Muscle of leg (tissue), 16 donors: ENCODE data around the gene PRKAR1A. TPM values are rescaled to one million over a fixed set of nuclear protein-coding genes. Genes with fewer than 3 reads are reported as not detected.
A peak's percentile ranks its signal among the peaks of the same experiment; 100 is the strongest.

ENCODE experiments used
- DNase-seq: peaks from one replicate; pipeline ENCODE4 v3.0.0; 2013
- H3K27ac ChIP-seq: one replicate; pipeline ENCODE4 v1.5.1; 2013; ENCODE audit warnings: mild to moderate bottlenecking, low read length, control low read depth
- H3K27me3 ChIP-seq: one replicate; pipeline ENCODE4 v1.6.1; 2013; ENCODE audit warnings: low read length; ENCODE audit not compliant: control insufficient read depth, insufficient read depth
- H3K36me3 ChIP-seq: one replicate; pipeline ENCODE4 v1.6.1; 2013; ENCODE audit warnings: low read length; ENCODE audit not compliant: control insufficient read depth, insufficient read depth
- H3K4me1 ChIP-seq: one replicate; pipeline ENCODE4 v1.6.1; 2013; ENCODE audit warnings: low read length; ENCODE audit not compliant: control insufficient read depth, insufficient read depth
- H3K4me3 ChIP-seq: one replicate; pipeline ENCODE4 v1.5.1; 2013; ENCODE audit warnings: low read length, control low read depth
- H3K9me3 ChIP-seq: replicated peaks from 2 replicates; pipeline ENCODE4 v1.6.1; 2013; ENCODE audit warnings: low read depth, low read length; ENCODE audit not compliant: control insufficient read depth
- WGBS: methylation state at CpG from one replicate; pipeline ENCODE4 v1.1.5; 2013; ENCODE audit warnings: missing lambda C conversion rate; ENCODE audit not compliant: insufficient coverage; 5-methylcytosine and 5-hydroxymethylcytosine counted together
- long read RNA-seq, 11 donors: transcript quantifications; one replicate each; lab custom pipeline, GENCODE V29; 2026
- polyA plus RNA-seq, 8 donors: library from polyadenylated mRNA; unstranded; fragments of 120-200 nt; gene quantifications; one replicate each; pipeline versions ENCODE4 v1.2.1 to v1.2.3, GENCODE V29; 2013; ENCODE audit warnings: inconsistent platforms in 1 of 8, low replicate concordance in 1 of 8; ENCODE audit not compliant: insufficient read length in 8 of 8, insufficient read depth in 1 of 8
- total RNA-seq: library from RNA; stranded (reverse); fragments of 120-200 nt; gene quantifications from one replicate; pipeline ENCODE4 v1.2.4, GENCODE V29; 2013

PRKAR1A gene
- total RNA-seq (267 TPM), polyA plus RNA-seq (100 to 1,000 TPM; 294 to 350 (median 326) TPM)
- long read RNA-seq, donor 1, full-length matches to known transcripts = 60 of 94 reads
- long read RNA-seq, donor 1, partial matches to known transcripts = 34 of 94 reads
- long read RNA-seq, donor 1, other reads (novel, unspliced or antisense) = 0 of 94 reads
- long read RNA-seq, donor 2, full-length matches to known transcripts = 8 of 22 reads
- long read RNA-seq, donor 2, partial matches to known transcripts = 14 of 22 reads
- long read RNA-seq, donor 2, other reads (novel, unspliced or antisense) = 0 of 22 reads
- long read RNA-seq, donor 3, full-length matches to known transcripts = 129 of 205 reads
- long read RNA-seq, donor 3, partial matches to known transcripts = 76 of 205 reads
- long read RNA-seq, donor 3, other reads (novel, unspliced or antisense) = 0 of 205 reads
- long read RNA-seq, donor 4, full-length matches to known transcripts = 60 of 73 reads
- long read RNA-seq, donor 4, partial matches to known transcripts = 13 of 73 reads
- long read RNA-seq, donor 4, other reads (novel, unspliced or antisense) = 0 of 73 reads
- long read RNA-seq, donor 5, full-length matches to known transcripts = 201 of 422 reads
- long read RNA-seq, donor 5, partial matches to known transcripts = 221 of 422 reads
- long read RNA-seq, donor 5, other reads (novel, unspliced or antisense) = 0 of 422 reads
- long read RNA-seq, donor 6, full-length matches to known transcripts = 112 of 181 reads
- long read RNA-seq, donor 6, partial matches to known transcripts = 69 of 181 reads
- long read RNA-seq, donor 6, other reads (novel, unspliced or antisense) = 0 of 181 reads
- long read RNA-seq, donor 7, full-length matches to known transcripts = 92 of 392 reads
- long read RNA-seq, donor 7, partial matches to known transcripts = 295 of 392 reads
- long read RNA-seq, donor 7, other reads (novel, unspliced or antisense) = 5 of 392 reads
- long read RNA-seq, donor 8, full-length matches to known transcripts = 70 of 225 reads
- long read RNA-seq, donor 8, partial matches to known transcripts = 150 of 225 reads
- long read RNA-seq, donor 8, other reads (novel, unspliced or antisense) = 5 of 225 reads
- long read RNA-seq, donor 9, full-length matches to known transcripts = 73 of 152 reads
- long read RNA-seq, donor 9, partial matches to known transcripts = 79 of 152 reads
- long read RNA-seq, donor 9, other reads (novel, unspliced or antisense) = 0 of 152 reads
- long read RNA-seq, donor 10, full-length matches to known transcripts = 165 of 275 reads
- long read RNA-seq, donor 10, partial matches to known transcripts = 105 of 275 reads
- long read RNA-seq, donor 10, other reads (novel, unspliced or antisense) = 5 of 275 reads
- long read RNA-seq, donor 11, full-length matches to known transcripts = 66 of 204 reads
- long read RNA-seq, donor 11, partial matches to known transcripts = 138 of 204 reads
- long read RNA-seq, donor 11, other reads (novel, unspliced or antisense) = 0 of 204 reads

DNA sequence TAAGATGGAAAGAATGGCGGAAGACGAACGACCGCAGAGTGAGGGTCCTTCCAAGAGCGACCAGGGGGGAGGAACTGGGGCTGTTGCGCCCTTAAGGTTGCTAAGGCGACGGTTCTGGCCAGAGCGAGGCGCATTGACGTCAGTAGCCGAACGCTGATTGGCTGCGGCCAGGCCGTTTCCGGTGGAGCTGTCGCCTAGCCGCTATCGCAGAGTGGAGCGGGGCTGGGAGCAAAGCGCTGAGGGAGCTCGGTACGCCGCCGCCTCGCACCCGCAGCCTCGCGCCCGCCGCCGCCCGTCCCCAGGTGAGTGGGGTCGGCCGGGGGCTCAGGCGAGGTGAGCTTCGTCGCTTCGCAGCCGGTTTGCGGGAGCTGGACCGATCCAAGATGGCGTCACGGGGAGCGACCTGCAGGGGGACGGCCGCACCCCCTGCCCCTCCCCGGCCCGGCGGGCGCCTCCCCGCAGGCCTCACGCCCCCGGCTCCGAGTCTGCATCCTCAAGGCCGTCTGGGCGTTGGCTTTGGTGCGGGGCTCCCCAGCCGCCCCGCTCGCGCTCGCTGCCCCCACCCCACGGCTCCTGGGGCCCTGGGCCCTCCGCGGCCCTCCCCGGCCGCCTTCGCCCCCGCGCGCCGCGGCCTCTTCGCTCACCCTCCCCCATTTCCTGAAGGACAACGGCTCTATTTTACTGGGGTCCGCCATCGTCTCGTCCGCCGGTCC, at the start of gene PRKAR1A:
PRKAR1A (plus strand) TSS at position 184 of the 713 bp plus-strand sequence. CDS start 2,970 bp downstream, outside the sequence.
- Histone ChIP-seq H3K27me3 (no peaks in the 10 kb centered on the region), H3K27ac (peak within 1 kb of the TSS; percentile 100), H3K4me1 (peaks cover 31% of the 10 kb centered on the region), H3K36me3 (peaks cover 6% of the 10 kb centered on the region), H3K4me3 (peak within 1 kb of the TSS; percentile 94), H3K9me3 (no peaks in the 10 kb centered on the region)
- DNase-seq = peak; percentile 99
- WGBS = 0% methylated on average over 81 of the region's 81 CpGs

- DNase-seq = peak; percentile 66
- Histone ChIP-seq H3K36me3 (no peaks in the 10 kb centered on the region), H3K4me3 (no peak overlapping the region), H3K9me3 (no peaks in the 10 kb centered on the region), H3K4me1 (peaks cover 28% of the 10 kb centered on the region), H3K27ac (peak overlapping the region; percentile 60), H3K27me3 (no peaks in the 10 kb centered on the region)
- 36% methylated on average over 2 of the region's 6 CpGs for WGBS
These were observed 48.8 kb upstream of the PRKAR1A start for GRCh38 chr17:68463211-68464019.

- no peak overlapping the region for H3K4me3 ChIP-seq
- no peaks in the 10 kb centered on the region for H3K27me3 ChIP-seq
- H3K27ac ChIP-seq = peak overlapping the region; percentile 88
- H3K4me1 ChIP-seq = peaks cover 17% of the 10 kb centered on the region
- peak; percentile 46 for DNase-seq
- peaks cover 6% of the 10 kb centered on the region for H3K9me3 ChIP-seq
- H3K36me3 ChIP-seq = no peaks in the 10 kb centered on the region
- 100% methylated on average over 1 of the region's 5 CpGs for WGBS
These were observed 43.9 kb upstream of the PRKAR1A start for GRCh38 chr17:68468334-68468733.

DNA sequence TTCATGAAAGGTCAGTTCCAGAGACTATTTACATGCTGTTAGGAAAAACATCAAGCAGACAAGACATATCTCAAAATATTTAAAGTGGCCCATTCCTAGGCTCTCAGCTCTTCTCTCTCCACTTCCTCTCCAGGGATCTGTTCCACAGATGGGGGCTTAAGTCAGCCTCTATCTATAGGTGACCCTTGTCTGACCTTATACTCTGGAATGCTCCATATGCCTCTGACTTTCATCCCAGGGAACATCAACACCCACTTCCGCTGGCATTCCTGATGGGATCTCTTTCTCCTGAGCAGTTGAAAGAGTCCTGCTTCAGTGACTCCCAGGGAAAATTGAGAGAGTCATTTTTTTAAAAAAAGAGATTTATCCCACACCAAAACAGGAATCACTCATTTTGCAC, 43.4 kb upstream of the PRKAR1A start:
- H3K36me3 ChIP-seq = no peaks in the 10 kb centered on the region
- H3K27ac ChIP-seq = peak overlapping the region; percentile 88
- peaks cover 17% of the 10 kb centered on the region for H3K4me1 ChIP-seq
- no CpG with 5 or more reads among the region's 1 CpG for WGBS
- no peaks in the 10 kb centered on the region for H3K27me3 ChIP-seq
- no peak overlapping the region for H3K4me3 ChIP-seq
- DNase-seq = peak; percentile 79
- H3K9me3 ChIP-seq = peaks cover 6% of the 10 kb centered on the region

DNA sequence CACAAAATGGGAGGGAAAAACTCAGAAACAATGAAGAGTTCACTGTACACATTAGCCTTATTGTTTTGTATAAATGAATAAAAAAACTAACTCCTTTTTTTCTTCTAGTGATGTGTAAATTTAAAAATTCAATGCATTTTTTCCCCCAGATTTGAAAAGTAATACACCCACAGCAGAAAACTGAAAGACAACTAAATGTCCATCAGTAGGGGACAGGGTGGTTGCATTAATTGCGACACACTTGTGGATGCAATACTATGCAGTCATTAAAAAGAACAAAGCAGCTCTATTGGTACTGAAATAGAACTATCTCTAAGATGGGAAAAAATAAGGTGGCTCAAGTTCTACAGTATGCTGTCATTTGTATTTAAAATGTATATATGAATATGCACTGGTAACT, 41.3 kb upstream of the PRKAR1A start:
- Histone ChIP-seq H3K36me3 (no peaks in the 10 kb centered on the region), H3K4me3 (no peak overlapping the region), H3K27me3 (no peaks in the 10 kb centered on the region), H3K27ac (no peak overlapping the region), H3K9me3 (peaks cover 6% of the 10 kb centered on the region), H3K4me1 (peaks cover 15% of the 10 kb centered on the region)
- no peak for DNase-seq
- no CpG with 5 or more reads among the region's 1 CpG for WGBS

DNA sequence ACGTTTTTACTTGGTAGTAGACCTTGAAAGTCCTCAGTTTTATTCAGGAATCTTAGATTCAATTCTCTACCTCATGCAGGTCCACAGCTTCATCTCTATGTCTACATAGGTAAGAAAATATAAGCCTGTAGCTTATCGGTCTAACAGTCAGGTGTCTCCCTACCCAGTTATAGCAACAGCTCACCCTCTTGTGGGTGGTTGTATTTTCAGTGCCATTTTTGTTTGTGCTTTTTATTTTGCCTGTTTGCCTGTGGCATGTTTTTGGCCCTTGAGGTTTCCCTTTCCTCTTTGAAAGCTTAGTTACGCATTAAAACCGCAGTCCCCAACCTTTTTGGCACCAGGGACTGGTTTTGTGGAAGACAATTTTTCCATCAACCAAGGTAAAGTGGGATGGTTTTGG, 31.3 kb upstream of the PRKAR1A start:
- no CpG with 5 or more reads among the region's 4 CpGs for WGBS
- Histone ChIP-seq H3K36me3 (no peaks in the 10 kb centered on the region), H3K4me3 (no peak overlapping the region), H3K9me3 (no peaks in the 10 kb centered on the region), H3K27me3 (no peaks in the 10 kb centered on the region), H3K4me1 (no peaks in the 10 kb centered on the region), H3K27ac (no peak overlapping the region)
- DNase-seq = no peak

DNA sequence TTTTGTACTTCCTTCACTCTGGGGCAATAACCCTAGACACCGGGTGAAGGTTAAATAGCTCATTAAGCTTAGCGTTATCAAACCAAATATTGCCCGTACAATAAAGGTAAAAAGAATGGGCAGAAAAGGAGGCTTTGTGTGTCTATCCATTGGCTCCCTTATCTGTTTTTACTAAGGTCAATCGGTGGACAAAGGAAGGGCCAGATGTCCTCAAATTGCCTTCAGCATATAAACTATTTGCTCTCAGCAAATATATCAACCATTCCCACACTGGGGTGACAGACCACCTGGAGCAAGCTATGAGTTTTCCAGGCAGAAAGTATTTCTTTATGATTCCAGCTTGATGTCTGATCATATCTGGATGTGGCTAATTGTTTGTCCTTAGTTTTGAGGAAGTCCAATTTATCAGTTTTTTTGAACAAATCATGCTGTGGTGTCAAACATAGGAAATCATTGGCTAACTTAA, 29.6 kb upstream of the PRKAR1A start:
- WGBS = 100% methylated on average over 3 of the region's 4 CpGs
- no peak for DNase-seq
- no peaks in the 10 kb centered on the region for H3K9me3 ChIP-seq
- H3K27ac ChIP-seq = no peak overlapping the region
- H3K4me3 ChIP-seq = no peak overlapping the region
- H3K4me1 ChIP-seq = no peaks in the 10 kb centered on the region
- H3K27me3 ChIP-seq = no peaks in the 10 kb centered on the region
- no peaks in the 10 kb centered on the region for H3K36me3 ChIP-seq

DNA sequence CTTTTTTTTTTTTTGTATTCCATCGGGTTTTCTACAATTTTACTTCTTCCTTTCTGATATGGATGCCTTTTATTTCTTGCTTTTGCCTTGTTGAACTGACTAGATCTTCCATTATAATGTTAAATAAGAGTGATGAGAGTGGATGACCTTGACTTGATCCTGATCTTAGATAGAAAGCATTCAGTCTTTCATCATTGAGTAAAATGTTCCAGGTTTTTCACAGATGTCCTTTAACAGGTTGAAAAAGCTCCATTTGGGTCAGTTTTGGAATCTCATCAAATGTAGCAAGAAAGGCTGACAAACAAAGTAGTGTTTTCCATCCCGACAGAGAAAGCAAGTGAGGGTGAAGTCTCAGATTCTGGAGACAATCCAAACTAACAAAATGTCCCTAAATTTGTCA, 27.8 kb upstream of the PRKAR1A start:
- no peak for DNase-seq
- H3K9me3 ChIP-seq = no peaks in the 10 kb centered on the region
- no peaks in the 10 kb centered on the region for H3K4me1 ChIP-seq
- H3K27ac ChIP-seq = no peak overlapping the region
- H3K27me3 ChIP-seq = no peaks in the 10 kb centered on the region
- H3K36me3 ChIP-seq = no peaks in the 10 kb centered on the region
- no peak overlapping the region for H3K4me3 ChIP-seq
- WGBS = no CpG with 5 or more reads among the region's 2 CpGs
